Tibial nerve (tissue), 4 donors: ENCODE measurements around the gene SCRG1. TPM values are rescaled to one million over a fixed set of nuclear protein-coding genes. Genes with fewer than 3 reads are reported as not detected.

ENCODE experiments used
- DNase-seq, 2 donors: peaks; one replicate each; pipeline ENCODE4 v3.0.0-alpha.2; 2019; ENCODE audit warnings: low spot score in 2 of 2
- H3K27ac ChIP-seq, 4 donors: fragments of 200-600 bp; sonication (generic) in 3 of 4; one replicate each; pipeline ENCODE4 v1.5.1; 2017 to 2019; ENCODE audit warnings: mild to moderate bottlenecking in 1 of 4
- H3K27me3 ChIP-seq, 2 donors: fragments of 200-600 bp; sonication (generic) in 1 of 2; one replicate each; pipeline versions ENCODE4 v1.5.1 to v1.6.0; 2017 to 2019
- H3K36me3 ChIP-seq, 3 donors: fragments of 200-600 bp; sonication (generic); one replicate each; pipeline ENCODE4 v1.5.1; 2018 to 2019
- H3K4me1 ChIP-seq, 4 donors: fragments of 200-600 bp; sonication (generic) in 3 of 4; one replicate each; pipeline ENCODE4 v1.5.1; 2017 to 2019
- H3K4me3 ChIP-seq, 4 donors: fragments of 200-600 bp; sonication (generic) in 3 of 4; one replicate each; pipeline ENCODE4 v1.5.1; 2017 to 2019; ENCODE audit warnings: mild to moderate bottlenecking in 1 of 4, moderate library complexity in 1 of 4
- H3K9me3 ChIP-seq, 4 donors: fragments of 200-600 bp; sonication (generic) in 3 of 4; one replicate each; pipeline ENCODE4 v1.5.1; 2017 to 2019
- CTCF ChIP-seq, 5 experiments: fragments of 200-600 bp in 3 of 5; fragments of 450-650 bp in 2 of 5; sonication (generic) in 3 of 5; IDR thresholded peaks; one replicate each; pipeline ENCODE4 v1.5.1; 2016 to 2019; ENCODE audit warnings: antibody characterized with exemption in 5 of 5, mild to moderate bottlenecking in 3 of 5, moderate library complexity in 2 of 5
- EP300 ChIP-seq, 2 donors: sonication (generic); formaldehyde crosslinking; IDR thresholded peaks; one replicate each; pipeline ENCODE4 v1.6.1; 2017; ENCODE audit warnings: antibody characterized with exemption in 2 of 2, mild to moderate bottlenecking in 1 of 2
- POLR2A ChIP-seq, 2 donors: fragments of 450-650 bp; IDR thresholded peaks; one replicate each; pipeline ENCODE4 v1.6.1; 2017; ENCODE audit warnings: antibody characterized with exemption in 2 of 2, mild to moderate bottlenecking in 2 of 2, moderate library complexity in 2 of 2
- WGBS, 2 donors: methylation state at CpG; one replicate each; pipeline ENCODE4 v1.1.5; 2018; 5-methylcytosine and 5-hydroxymethylcytosine counted together
- total RNA-seq, 4 donors: library from RNA; depleted of rRNA; stranded (reverse); fragments of >200 nt; gene quantifications; one replicate each; pipeline ENCODE4 v1.1.0, GENCODE V29; 2016

The SCRG1 gene
- total RNA-seq, 4 donors from 2014 or later: 0.21 to 2.2 (median 0.59) TPM

- no peak overlapping the region for H3K27ac ChIP-seq
- H3K9me3 ChIP-seq: no peaks in the 10 kb centered on the region
- TF ChIP-seq POLR2A (IDR thresholded peaks at IDR 0.05) (no peak), CTCF (IDR thresholded peaks at IDR 0.05) (no peak), EP300 (IDR thresholded peaks at IDR 0.05) (no peak)
- DNase-seq: no peak
- no peaks in the 10 kb centered on the region for H3K27me3 ChIP-seq
- peaks cover 0 to 44% (median 0%) of the 10 kb centered on the region in 3 donors for H3K36me3 ChIP-seq
- H3K4me3 ChIP-seq: no peak overlapping the region
- H3K4me1 ChIP-seq: peaks cover 0 to 4% (median 0%) of the 10 kb centered on the region in 4 donors
Measured at GRCh38 chr4:173386751-173387150, 12.2 kb downstream of the SCRG1 start.

DNA sequence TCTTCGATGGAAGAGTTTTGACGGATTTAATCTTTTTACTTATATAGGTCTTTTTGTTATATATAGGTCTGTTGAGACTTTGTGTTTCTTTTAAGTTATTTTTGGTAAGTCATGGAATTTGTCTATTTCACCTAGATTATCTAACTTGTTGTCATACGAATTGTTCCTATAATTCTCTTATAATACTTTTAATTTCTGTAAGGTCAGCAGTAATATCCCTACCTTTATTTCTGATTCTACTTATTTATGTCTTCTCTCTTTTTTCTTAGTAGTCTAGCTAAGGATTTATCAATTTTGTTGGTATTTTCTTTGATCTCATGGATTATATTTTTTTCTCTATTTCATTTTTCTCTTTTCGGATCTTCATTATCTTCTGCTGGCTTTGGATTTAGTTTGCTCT, 16.6 kb downstream of the SCRG1 start:
- H3K27me3 ChIP-seq: no peaks in the 10 kb centered on the region
- no peak overlapping the region for H3K4me3 ChIP-seq
- TF ChIP-seq EP300 (IDR thresholded peaks at IDR 0.05): no peak
- no peak for TF ChIP-seq POLR2A (IDR thresholded peaks at IDR 0.05)
- TF ChIP-seq CTCF (IDR thresholded peaks at IDR 0.05): no peak
- 96 to 97% methylated on average over 4 of the region's 4 CpGs for WGBS, 2 donors
- H3K36me3 ChIP-seq: peaks cover 0 to 15% (median 0%) of the 10 kb centered on the region in 3 donors
- H3K4me1 ChIP-seq: peaks cover 0 to 15% (median 0%) of the 10 kb centered on the region in 4 donors
- no peaks in the 10 kb centered on the region for H3K9me3 ChIP-seq
- H3K27ac ChIP-seq: no peak overlapping the region
- no peak for DNase-seq

- H3K36me3 ChIP-seq: peaks cover 0 to 11% (median 0%) of the 10 kb centered on the region in 3 donors
- no peak overlapping the region for H3K4me3 ChIP-seq
- no peaks in the 10 kb centered on the region for H3K9me3 ChIP-seq
- TF ChIP-seq POLR2A (IDR thresholded peaks at IDR 0.05) (no peak), EP300 (IDR thresholded peaks at IDR 0.05) (no peak), CTCF (IDR thresholded peaks at IDR 0.05) (no peak)
- H3K4me1 ChIP-seq: peaks cover 0 to 15% (median 0%) of the 10 kb centered on the region in 4 donors
- DNase-seq: no peak
- no peak overlapping the region for H3K27ac ChIP-seq
- no peaks in the 10 kb centered on the region for H3K27me3 ChIP-seq
- WGBS, 2 donors: 12 to 23% methylated on average over 1 of the region's 1 CpG
Measured at GRCh38 chr4:173381610-173382009, 17.3 kb downstream of the SCRG1 start.

GRCh38 chr4:173380987-173381386, 17.9 kb downstream of the SCRG1 start:
- H3K27ac ChIP-seq: no peak overlapping the region
- no peak for DNase-seq

GRCh38 chr4:173379929-173380328, 19.0 kb downstream of the SCRG1 start:
- H3K4me1 ChIP-seq: peaks cover 0 to 26% (median 0%) of the 10 kb centered on the region in 4 donors
- H3K27me3 ChIP-seq: no peaks in the 10 kb centered on the region
- no peak for TF ChIP-seq EP300 (IDR thresholded peaks at IDR 0.05)
- no peak for TF ChIP-seq CTCF (IDR thresholded peaks at IDR 0.05)
- no peak for TF ChIP-seq POLR2A (IDR thresholded peaks at IDR 0.05)
- no peak for DNase-seq
- no peak overlapping the region for H3K27ac ChIP-seq
- H3K9me3 ChIP-seq: no peaks in the 10 kb centered on the region
- WGBS, 2 donors: 95 to 98% methylated on average over 3 of the region's 3 CpGs
- peaks cover 0 to 8% (median 0%) of the 10 kb centered on the region in 3 donors for H3K36me3 ChIP-seq
- no peak overlapping the region for H3K4me3 ChIP-seq

More at GRCh38 chr4:173380987-173381386, 17.9 kb downstream of the SCRG1 start:
- Histone ChIP-seq H3K36me3 (peaks cover 0 to 7% (median 0%) of the 10 kb centered on the region in 3 donors), H3K4me1 (peaks cover 0 to 15% (median 0%) of the 10 kb centered on the region in 4 donors), H3K4me3 (no peak overlapping the region), H3K9me3 (no peaks in the 10 kb centered on the region), H3K27me3 (no peaks in the 10 kb centered on the region)
- TF ChIP-seq EP300 (IDR thresholded peaks at IDR 0.05) (no peak), CTCF (IDR thresholded peaks at IDR 0.05) (no peak), POLR2A (IDR thresholded peaks at IDR 0.05) (no peak)
